H9 (cell line): ENCODE measurements around the gene PIP4K2A. TPM values are rescaled to one million over a fixed set of nuclear protein-coding genes. Genes with fewer than 3 reads are reported as not detected.

Source experiments
- DNase-seq: peaks from one replicate; pipeline ENCODE4 v3.0.0-alpha.2; 2017
- H2AFZ ChIP-seq: one replicate; pipeline ENCODE4 v1.6.1; 2013; ENCODE audit warnings: mild to moderate bottlenecking, low read length, control low read depth, moderate library complexity
- H2AK5ac ChIP-seq: 2 replicates; pipeline ENCODE4 v1.6.1; 2013; ENCODE audit warnings: low read length, control low read depth, mixed read lengths; ENCODE audit not compliant: insufficient read length
- H2BK120ac ChIP-seq: one replicate; pipeline ENCODE4 v1.6.1; 2013; ENCODE audit warnings: low read depth, mild to moderate bottlenecking, low read length, control low read depth, inconsistent platforms; ENCODE audit not compliant: poor library complexity, severe bottlenecking
- H2BK12ac ChIP-seq: 2 replicates; pipeline ENCODE4 v1.6.1; 2013; ENCODE audit warnings: low read length, control low read depth, mixed read lengths, low read depth; ENCODE audit not compliant: insufficient read length
- H2BK15ac ChIP-seq: 2 replicates; pipeline ENCODE4 v1.6.1; 2013; ENCODE audit warnings: low read depth, low read length, control low read depth
- H2BK20ac ChIP-seq: one replicate; pipeline ENCODE4 v1.6.1; 2013; ENCODE audit warnings: low read depth, mild to moderate bottlenecking, low read length, control low read depth, inconsistent platforms; ENCODE audit not compliant: poor library complexity, severe bottlenecking
- H2BK5ac ChIP-seq: 2 replicates; pipeline ENCODE4 v1.6.1; 2013; ENCODE audit warnings: low read length, control low read depth, mixed read lengths; ENCODE audit not compliant: insufficient read length
- H3K14ac ChIP-seq: 2 replicates; pipeline ENCODE4 v1.6.1; 2013; ENCODE audit warnings: low read length, control low read depth; ENCODE audit not compliant: insufficient read depth
- H3K18ac ChIP-seq: 2 replicates; pipeline ENCODE4 v1.6.1; 2013; ENCODE audit warnings: low read depth, mild to moderate bottlenecking, mixed read lengths, low read length, control low read depth; ENCODE audit not compliant: insufficient read length
- H3K23ac ChIP-seq: 2 replicates; pipeline ENCODE4 v1.6.1; 2013; ENCODE audit warnings: low read length, control low read depth, mixed read lengths, low read depth; ENCODE audit not compliant: insufficient read length
- H3K23me2 ChIP-seq: 2 replicates; pipeline ENCODE4 v1.6.1; 2013; ENCODE audit warnings: low read depth, mild to moderate bottlenecking, mixed read lengths, low read length, control low read depth; ENCODE audit not compliant: insufficient read length, poor library complexity, severe bottlenecking
- H3K27ac ChIP-seq: 2 replicates; pipeline ENCODE4 v1.5.1; 2013; ENCODE audit warnings: low read length, control low read depth, mixed read lengths, low read depth; ENCODE audit not compliant: insufficient read length
- H3K27me3 ChIP-seq: 2 replicates; pipeline ENCODE4 v1.6.1; 2013; ENCODE audit warnings: low read length, control low read depth, inconsistent platforms; ENCODE audit not compliant: insufficient read depth
- H3K4ac ChIP-seq: 2 replicates; pipeline ENCODE4 v1.6.1; 2013; ENCODE audit warnings: low read depth, mild to moderate bottlenecking, control low read depth, inconsistent platforms, low read length, moderate library complexity
- H3K4me1 ChIP-seq: 2 replicates; pipeline ENCODE4 v1.6.1; 2013; ENCODE audit warnings: low read length, control low read depth, inconsistent platforms; ENCODE audit not compliant: insufficient read depth
- H3K4me2 ChIP-seq: 2 replicates; pipeline ENCODE4 v1.6.1; 2013; ENCODE audit warnings: low read length, control low read depth, mixed read lengths; ENCODE audit not compliant: insufficient read length, insufficient read depth
- H3K56ac ChIP-seq: 2 replicates; pipeline ENCODE4 v1.6.1; 2013; ENCODE audit warnings: low read depth, mild to moderate bottlenecking, mixed read lengths, low read length, control low read depth; ENCODE audit not compliant: insufficient read length
- H3K79me1 ChIP-seq: 2 replicates; pipeline ENCODE4 v1.6.1; 2013; ENCODE audit warnings: low read depth, mild to moderate bottlenecking, moderate library complexity, low read length, control low read depth, inconsistent platforms; ENCODE audit not compliant: insufficient read depth, poor library complexity, severe bottlenecking
- H3K79me2 ChIP-seq: 2 replicates; pipeline ENCODE4 v1.6.1; 2013; ENCODE audit warnings: low read length, control low read depth, inconsistent platforms; ENCODE audit not compliant: insufficient read depth
- H3K9ac ChIP-seq: 2 replicates; pipeline ENCODE4 v1.6.1; 2013; ENCODE audit warnings: low read length, control low read depth, mixed read lengths; ENCODE audit not compliant: insufficient read length; ENCODE audit errors: extremely low read depth
- H3K9me3 ChIP-seq: one replicate; pipeline ENCODE4 v1.6.1; 2013; ENCODE audit warnings: low read depth, low read length, inconsistent platforms; ENCODE audit not compliant: control insufficient read depth
- H3T11ph ChIP-seq: one replicate; pipeline ENCODE4 v1.6.1; 2013; ENCODE audit warnings: mild to moderate bottlenecking, low read length, control low read depth, inconsistent platforms
- H4K20me1 ChIP-seq: one replicate; pipeline ENCODE4 v1.6.1; 2013; ENCODE audit not compliant: control insufficient read depth, insufficient read length, insufficient read depth
- H4K5ac ChIP-seq: 2 replicates; pipeline ENCODE4 v1.6.1; 2013; ENCODE audit warnings: low read depth, mild to moderate bottlenecking, mixed read lengths, low read length, control low read depth; ENCODE audit not compliant: insufficient read length
- H4K8ac ChIP-seq: replicated peaks from 2 replicates; pipeline ENCODE4 v1.6.1; 2013; ENCODE audit warnings: low read length, control low read depth, mixed read lengths, low read depth; ENCODE audit not compliant: insufficient read length
- H4K91ac ChIP-seq: 2 replicates; pipeline ENCODE4 v1.6.1; 2013; ENCODE audit warnings: low read depth, mild to moderate bottlenecking, moderate library complexity, mixed read lengths, low read length, control low read depth; ENCODE audit not compliant: insufficient read length
- H3K27ac Mint-ChIP-seq, 3 experiments: 2 replicates in 2 of 3; 3 replicates in 1 of 3; pipeline ENCODE4 v1.8.0; 2020 to 2021; ENCODE audit warnings: mixed read lengths in 3 of 3, mild to moderate bottlenecking in 1 of 3, moderate library complexity in 1 of 3
- H3K27me3 Mint-ChIP-seq: 2 replicates; pipeline ENCODE4 v1.8.0; 2021; ENCODE audit warnings: low read depth, mild to moderate bottlenecking, moderate library complexity, mixed read lengths
- H3K36me3 Mint-ChIP-seq, 3 experiments: 2 replicates in 2 of 3; 3 replicates in 1 of 3; pipeline ENCODE4 v1.8.0; 2020 to 2021; ENCODE audit warnings: low read depth in 3 of 3, mixed read lengths in 3 of 3; ENCODE audit not compliant: insufficient read depth in 1 of 3
- H3K4me1 Mint-ChIP-seq, 2 experiments: 2 replicates each; pipeline ENCODE4 v1.8.0; 2020; ENCODE audit warnings: mixed read lengths in 2 of 2
- H3K4me3 Mint-ChIP-seq, 2 experiments: 2 replicates in 1 of 2; 3 replicates in 1 of 2; pipeline ENCODE4 v1.8.0; 2020 to 2021; ENCODE audit warnings: mild to moderate bottlenecking in 2 of 2, mixed read lengths in 2 of 2, moderate library complexity in 1 of 2
- H3K9me3 Mint-ChIP-seq, 2 experiments: 2 replicates in 1 of 2; 3 replicates in 1 of 2; pipeline ENCODE4 v1.8.0; 2020; ENCODE audit warnings: mild to moderate bottlenecking in 2 of 2, mixed read lengths in 2 of 2, moderate library complexity in 1 of 2
- WGBS: extraction: QIAGEN DNeasy Blood & Tissue Kit; methylation state at CpG from one replicate; pipeline ENCODE4 v1.1.7; 2013; ENCODE audit warnings: missing lambda C conversion rate, low lambda C conversion rate, mixed read lengths; ENCODE audit not compliant: insufficient read length; ENCODE audit errors: extremely low coverage; 5-methylcytosine and 5-hydroxymethylcytosine counted together
- total RNA-seq: library from RNA; stranded (reverse); gene quantifications from 2 replicates; pipeline ENCODE4 v1.2.1, GENCODE V29; 2021
- TF ChIP-seq, protein P1 (sequence below): fragments of 200-600 bp; sonication (generic); conservative IDR thresholded peaks from 3 replicates; pipeline ENCODE4 v1.8.0; 2021; ENCODE audit warnings: antibody characterized with exemption, mild to moderate bottlenecking

PIP4K2A gene
- total RNA-seq, 1 experiment from 2014 or later = 33.6 TPM

DNA sequence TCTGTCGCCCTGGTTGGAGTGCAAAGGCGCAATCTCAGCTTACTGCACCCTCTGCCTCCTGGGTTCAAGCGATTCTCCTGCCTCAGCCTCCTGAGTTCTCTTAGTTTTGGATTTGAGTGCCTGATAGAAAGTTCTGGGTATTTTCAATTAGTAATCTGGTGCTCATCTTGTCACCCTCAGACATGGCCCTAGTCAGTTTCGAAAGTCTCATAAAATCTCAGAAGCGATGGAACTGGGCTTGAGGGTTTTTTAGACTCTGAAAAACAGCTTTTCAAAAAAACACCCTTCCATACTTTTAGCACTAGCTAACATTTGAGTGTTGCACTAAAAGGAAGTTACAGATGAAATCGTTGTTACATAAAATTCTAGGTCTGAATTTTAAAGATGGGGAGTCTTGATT, 9.4 kb upstream of the PIP4K2A start:
- no peak overlapping the region for H4K5ac ChIP-seq
- no peak overlapping the region for H2BK15ac ChIP-seq
- H4K91ac ChIP-seq = no peak overlapping the region
- H3K4ac ChIP-seq = no peak overlapping the region
- H3T11ph ChIP-seq = no peak overlapping the region
- no peaks in the 10 kb centered on the region for H4K20me1 ChIP-seq
- no peaks in the 10 kb centered on the region; the same call in 1 of the 2 replicates for H3K4me1 ChIP-seq
- Mint-ChIP-seq H3K4me3 (no peak overlapping the region), H3K9me3 (no peaks in the 10 kb centered on the region), H3K27me3 (peaks cover 2% of the 10 kb centered on the region; the same call in 1 of the 2 replicates), H3K4me1 (peaks cover 10 to 11% of the 10 kb centered on the region in 2 experiments; a peak in 3 of 4 replicates), H3K36me3 (no peaks in the 10 kb centered on the region), H3K27ac (no peak overlapping the region)
- no peaks in the 10 kb centered on the region for H3K23me2 ChIP-seq
- no peaks in the 10 kb centered on the region for H3K79me2 ChIP-seq
- H2BK20ac ChIP-seq = no peak overlapping the region
- H4K8ac ChIP-seq = no peak overlapping the region
- H3K4me2 ChIP-seq = no peak overlapping the region
- H3K56ac ChIP-seq = no peak overlapping the region
- no peaks in the 10 kb centered on the region for H3K27me3 ChIP-seq
- WGBS = no CpG with 5 or more reads among the region's 6 CpGs
- H3K79me1 ChIP-seq = no peaks in the 10 kb centered on the region
- no peak overlapping the region for H2BK120ac ChIP-seq
- H3K9ac ChIP-seq = no peak overlapping the region
- TF ChIP-seq, protein P1, sequence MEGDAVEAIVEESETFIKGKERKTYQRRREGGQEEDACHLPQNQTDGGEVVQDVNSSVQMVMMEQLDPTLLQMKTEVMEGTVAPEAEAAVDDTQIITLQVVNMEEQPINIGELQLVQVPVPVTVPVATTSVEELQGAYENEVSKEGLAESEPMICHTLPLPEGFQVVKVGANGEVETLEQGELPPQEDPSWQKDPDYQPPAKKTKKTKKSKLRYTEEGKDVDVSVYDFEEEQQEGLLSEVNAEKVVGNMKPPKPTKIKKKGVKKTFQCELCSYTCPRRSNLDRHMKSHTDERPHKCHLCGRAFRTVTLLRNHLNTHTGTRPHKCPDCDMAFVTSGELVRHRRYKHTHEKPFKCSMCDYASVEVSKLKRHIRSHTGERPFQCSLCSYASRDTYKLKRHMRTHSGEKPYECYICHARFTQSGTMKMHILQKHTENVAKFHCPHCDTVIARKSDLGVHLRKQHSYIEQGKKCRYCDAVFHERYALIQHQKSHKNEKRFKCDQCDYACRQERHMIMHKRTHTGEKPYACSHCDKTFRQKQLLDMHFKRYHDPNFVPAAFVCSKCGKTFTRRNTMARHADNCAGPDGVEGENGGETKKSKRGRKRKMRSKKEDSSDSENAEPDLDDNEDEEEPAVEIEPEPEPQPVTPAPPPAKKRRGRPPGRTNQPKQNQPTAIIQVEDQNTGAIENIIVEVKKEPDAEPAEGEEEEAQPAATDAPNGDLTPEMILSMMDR = no peak
- no peak overlapping the region for H2AK5ac ChIP-seq
- H2AFZ ChIP-seq = no peak overlapping the region
- no peak overlapping the region for H2BK5ac ChIP-seq
- H2BK12ac ChIP-seq = no peak overlapping the region
- no peaks in the 10 kb centered on the region for H3K9me3 ChIP-seq
- no peak overlapping the region for H3K27ac ChIP-seq
- H3K14ac ChIP-seq = no peak overlapping the region
- no peak overlapping the region for H3K18ac ChIP-seq
- DNase-seq = no peak
- H3K23ac ChIP-seq = no peak overlapping the region
